SJCRH30 (cell line): ENCODE results near the gene SLC10A1. TPM values are rescaled to one million over a fixed set of nuclear protein-coding genes. Genes with fewer than 3 reads are reported as not detected.

Experiments
- DNase-seq, 2 experiments: peaks; one replicate each; pipeline ENCODE4 v3.0.0-alpha.2; 2015 to 2020
- H3K27ac ChIP-seq: fragments of 250-450 bp; sonication (Bioruptor Pico); 2 replicates; pipeline ENCODE4 v1.5.1; 2020; ENCODE audit warnings: mild to moderate bottlenecking, moderate library complexity
- H3K27me3 ChIP-seq: fragments of 250-450 bp; sonication (Bioruptor Pico); 2 replicates; pipeline ENCODE4 v1.5.1; 2020; ENCODE audit warnings: mild to moderate bottlenecking, moderate library complexity
- H3K36me3 ChIP-seq: fragments of 250-450 bp; sonication (Bioruptor Pico); 2 replicates; pipeline ENCODE4 v1.5.1; 2020; ENCODE audit warnings: mild to moderate bottlenecking, moderate library complexity
- H3K4me1 ChIP-seq: fragments of 250-450 bp; sonication (Bioruptor Pico); 2 replicates; pipeline ENCODE4 v1.5.1; 2020; ENCODE audit warnings: mild to moderate bottlenecking, moderate library complexity
- H3K4me3 ChIP-seq: fragments of 250-450 bp; sonication (Bioruptor Pico); 2 replicates; pipeline ENCODE4 v1.5.1; 2020; ENCODE audit warnings: mild to moderate bottlenecking, moderate library complexity
- H3K9me3 ChIP-seq: fragments of 250-450 bp; sonication (Bioruptor Pico); replicated peaks from 2 replicates; pipeline ENCODE4 v1.5.1; 2020; ENCODE audit warnings: mild to moderate bottlenecking, moderate library complexity
- total RNA-seq: library from RNA; depleted of rRNA; stranded (reverse); fragments of >200 nt; shearing (Covaris generic); gene quantifications from 2 replicates; pipeline ENCODE4 v1.2.3, GENCODE V29; 2014; rRNA removed

The SLC10A1 gene
- total RNA-seq = not detected in 2 replicates

DNA sequence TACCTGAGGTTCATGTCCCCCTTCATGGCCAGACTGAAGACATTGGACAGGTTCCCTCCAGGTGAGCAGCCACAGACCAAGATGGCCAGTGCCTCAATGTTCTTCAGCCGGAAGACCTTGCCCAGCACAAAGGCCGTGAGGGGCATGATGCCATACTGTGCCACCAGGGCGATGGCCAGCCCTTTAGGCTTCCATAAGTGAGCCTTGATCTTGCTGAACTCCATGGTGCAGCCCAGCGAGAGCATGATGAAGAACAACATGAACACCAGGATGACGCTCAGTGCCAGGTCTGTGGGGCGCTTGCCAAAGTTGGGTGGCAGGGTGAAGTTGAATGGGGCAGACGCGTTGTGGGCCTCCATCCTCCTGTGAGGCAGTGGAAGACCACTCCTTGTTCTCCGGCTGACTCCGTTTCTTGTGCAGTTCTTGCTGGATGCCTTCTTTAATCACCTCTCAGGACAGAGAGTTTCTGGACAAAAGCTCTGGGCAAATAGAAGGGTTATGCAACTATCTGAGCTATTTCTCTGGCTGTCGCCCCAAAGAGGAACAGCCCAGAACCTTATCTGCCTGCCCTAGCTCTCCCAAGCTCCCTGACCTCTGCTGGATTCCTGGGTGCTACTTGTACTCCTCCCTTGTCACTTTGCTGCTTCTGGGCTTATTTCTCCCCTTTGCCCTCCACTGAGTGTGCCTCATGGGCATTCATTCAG, at the start of gene SLC10A1:
SLC10A1 (minus strand) TSS at position 445 of the 704 bp plus-strand sequence; CDS start at position 359, 86 bp downstream.
- Histone ChIP-seq H3K27me3 (no peaks in the 10 kb centered on the region), H3K4me1 (no peaks in the 10 kb centered on the region), H3K36me3 (no peaks in the 10 kb centered on the region), H3K9me3 (no peaks in the 10 kb centered on the region), H3K4me3 (no peak within 1 kb of the TSS), H3K27ac (no peak within 1 kb of the TSS)
- no peak for DNase-seq

DNA sequence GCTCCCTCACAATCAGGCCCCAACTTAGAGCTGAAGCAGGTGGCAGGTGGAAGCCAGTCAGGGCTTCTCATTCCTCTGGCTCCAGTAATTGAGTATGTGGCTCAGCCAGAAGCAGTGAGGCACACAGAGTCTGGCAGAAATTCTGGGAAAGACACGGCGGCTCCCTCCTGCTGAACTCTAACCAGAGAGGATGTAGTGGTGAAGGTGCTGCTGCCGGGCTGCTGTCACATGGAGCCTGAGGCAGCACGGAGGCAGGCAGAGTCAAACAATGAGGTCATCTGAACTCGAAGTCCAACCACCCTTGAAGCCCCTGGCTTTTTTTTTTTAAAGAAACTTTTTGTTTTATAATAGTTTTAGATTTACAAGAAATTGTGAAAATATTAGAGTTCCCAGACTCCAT, 48.7 kb upstream of the SLC10A1 start:
- Histone ChIP-seq H3K27me3 (no peaks in the 10 kb centered on the region), H3K4me1 (peaks cover 12% of the 10 kb centered on the region), H3K4me3 (no peak overlapping the region), H3K9me3 (no peaks in the 10 kb centered on the region), H3K36me3 (no peaks in the 10 kb centered on the region), H3K27ac (no peak overlapping the region)
- peak in 1 of 2 experiments; percentile 32 for DNase-seq

GRCh38 chr14:69845050-69845581, 48.1 kb upstream of the SLC10A1 start:
- Histone ChIP-seq H3K27ac (no peak overlapping the region), H3K4me3 (no peak overlapping the region), H3K27me3 (no peaks in the 10 kb centered on the region), H3K4me1 (peaks cover 11% of the 10 kb centered on the region), H3K9me3 (no peaks in the 10 kb centered on the region), H3K36me3 (no peaks in the 10 kb centered on the region)
- no peak for DNase-seq

DNA sequence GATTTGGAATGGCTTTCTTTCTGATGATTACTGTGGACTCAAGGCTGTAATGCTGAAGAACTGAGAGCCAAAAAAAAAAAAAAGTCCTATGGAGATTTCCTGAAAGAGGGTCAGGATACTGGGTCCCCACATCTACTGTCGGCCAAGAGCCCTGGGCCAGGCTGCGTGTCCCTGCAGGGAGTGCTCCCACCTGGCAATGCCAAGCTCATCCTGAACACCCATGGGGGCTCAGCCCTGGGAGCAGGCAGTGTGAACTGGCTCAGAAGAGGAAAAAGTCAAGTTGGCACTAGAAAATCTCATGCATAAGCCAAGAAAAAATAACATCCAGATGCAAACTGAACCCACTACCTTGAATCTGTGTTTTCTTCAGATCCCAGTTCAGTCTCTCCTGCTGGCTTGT, 47.1 kb upstream of the SLC10A1 start:
- Histone ChIP-seq H3K27ac (no peak overlapping the region), H3K9me3 (no peaks in the 10 kb centered on the region), H3K27me3 (no peaks in the 10 kb centered on the region), H3K4me3 (no peak overlapping the region), H3K36me3 (no peaks in the 10 kb centered on the region), H3K4me1 (peaks cover 5% of the 10 kb centered on the region)
- DNase-seq = no peak

DNA sequence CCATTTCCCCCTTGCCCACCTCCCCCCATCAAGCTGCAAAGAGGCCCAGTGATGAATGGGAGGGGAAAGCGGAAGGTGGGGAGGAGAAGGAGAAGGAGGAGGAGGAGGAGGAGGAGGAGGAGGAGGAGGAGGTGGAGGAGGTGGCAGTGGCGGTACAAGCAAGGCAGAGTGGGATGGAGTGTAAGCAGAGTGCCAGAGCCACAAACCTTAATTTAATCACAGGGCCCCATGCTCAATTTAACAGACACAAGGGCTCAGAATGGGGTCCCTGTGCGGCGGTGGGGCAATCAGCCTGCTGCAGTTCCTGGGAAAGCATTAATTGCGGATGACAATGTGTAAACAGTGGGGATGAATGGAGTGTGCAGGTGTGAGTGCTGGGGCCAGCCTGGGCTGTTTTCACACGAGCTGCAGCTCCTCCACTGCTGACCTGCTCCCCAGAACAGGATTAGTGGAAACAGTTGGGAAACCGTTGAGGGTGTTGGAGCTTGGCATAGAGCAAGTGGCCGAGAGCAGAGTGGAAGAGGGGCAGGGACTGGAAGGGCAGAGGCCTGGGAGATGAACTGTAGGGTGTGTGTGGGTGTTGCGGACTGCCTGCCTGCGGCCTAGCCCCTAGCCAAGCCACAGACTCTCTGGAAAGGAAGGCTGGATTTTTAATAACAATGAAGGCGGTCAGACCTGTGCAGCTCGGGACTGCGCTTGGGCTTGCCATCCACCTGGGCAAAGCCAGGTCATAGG, 45.8 kb upstream of the SLC10A1 start:
- Histone ChIP-seq H3K4me3 (no peak overlapping the region), H3K27me3 (no peaks in the 10 kb centered on the region), H3K27ac (peak overlapping the region; percentile 38; the same call in 1 of the 2 replicates), H3K4me1 (no peaks in the 10 kb centered on the region; the same call in 1 of the 2 replicates), H3K36me3 (no peaks in the 10 kb centered on the region), H3K9me3 (no peaks in the 10 kb centered on the region)
- peak; percentile 11 to 46 for DNase-seq

DNA sequence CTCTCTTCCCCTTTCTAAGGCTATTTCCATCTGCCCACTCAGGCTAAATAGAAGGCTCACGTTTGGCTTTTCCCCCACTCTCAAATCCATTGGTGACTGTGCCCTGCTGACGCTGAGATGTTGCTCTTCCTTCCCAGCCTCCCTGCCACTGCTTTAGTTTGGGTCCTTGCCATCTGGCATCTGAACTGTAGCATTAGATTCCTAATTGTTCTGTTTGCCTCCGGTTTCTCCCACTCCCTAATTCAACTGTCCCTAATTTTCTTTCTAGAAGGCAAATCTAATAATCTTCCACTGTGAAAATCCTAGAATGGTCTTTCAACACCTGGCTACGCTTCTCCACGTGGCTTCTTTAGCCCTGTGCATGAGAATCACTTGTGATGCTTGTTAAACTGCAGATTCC, 44.6 kb upstream of the SLC10A1 start:
- no peaks in the 10 kb centered on the region for H3K9me3 ChIP-seq
- H3K4me3 ChIP-seq = no peak overlapping the region
- peak in 1 of 2 experiments; percentile 49 for DNase-seq
- H3K27me3 ChIP-seq = no peaks in the 10 kb centered on the region
- no peaks in the 10 kb centered on the region; the same call in 1 of the 2 replicates for H3K4me1 ChIP-seq
- peak overlapping the region; percentile 15; the same call in 1 of the 2 replicates for H3K27ac ChIP-seq
- H3K36me3 ChIP-seq = no peaks in the 10 kb centered on the region

DNA sequence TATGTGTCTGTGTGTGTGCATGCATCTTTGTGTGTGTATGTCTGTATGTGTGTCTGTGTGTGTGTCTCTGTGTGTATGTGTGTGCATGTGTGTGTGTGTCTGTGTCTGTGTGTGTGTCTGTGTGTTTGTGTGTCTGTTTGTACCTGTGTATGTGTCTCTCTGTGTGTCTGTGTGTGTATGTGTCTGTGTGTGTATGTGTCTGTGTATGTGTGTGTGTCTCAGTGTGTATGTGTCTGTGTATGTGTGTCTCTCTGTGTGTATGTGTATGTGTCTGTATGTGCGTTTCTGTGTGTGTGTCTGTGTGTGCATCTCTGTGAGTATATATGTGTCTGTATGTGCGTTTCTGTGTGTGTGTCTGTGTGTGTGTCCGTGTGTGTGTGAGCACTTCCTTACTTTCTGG, 42.6 kb upstream of the SLC10A1 start:
- H3K4me1 ChIP-seq = no peaks in the 10 kb centered on the region; the same call in 1 of the 2 replicates
- H3K27ac ChIP-seq = no peak overlapping the region
- H3K27me3 ChIP-seq = no peaks in the 10 kb centered on the region
- H3K36me3 ChIP-seq = no peaks in the 10 kb centered on the region
- H3K4me3 ChIP-seq = no peak overlapping the region
- DNase-seq = no peak
- no peaks in the 10 kb centered on the region for H3K9me3 ChIP-seq

- H3K4me1 ChIP-seq = no peaks in the 10 kb centered on the region; the same call in 1 of the 2 replicates
- DNase-seq = no peak
- no peaks in the 10 kb centered on the region for H3K27me3 ChIP-seq
- H3K4me3 ChIP-seq = no peak overlapping the region
- no peaks in the 10 kb centered on the region for H3K36me3 ChIP-seq
- no peaks in the 10 kb centered on the region for H3K9me3 ChIP-seq
- H3K27ac ChIP-seq = no peak overlapping the region
These were observed 41.9 kb upstream of the SLC10A1 start for GRCh38 chr14:69838881-69839416.

DNA sequence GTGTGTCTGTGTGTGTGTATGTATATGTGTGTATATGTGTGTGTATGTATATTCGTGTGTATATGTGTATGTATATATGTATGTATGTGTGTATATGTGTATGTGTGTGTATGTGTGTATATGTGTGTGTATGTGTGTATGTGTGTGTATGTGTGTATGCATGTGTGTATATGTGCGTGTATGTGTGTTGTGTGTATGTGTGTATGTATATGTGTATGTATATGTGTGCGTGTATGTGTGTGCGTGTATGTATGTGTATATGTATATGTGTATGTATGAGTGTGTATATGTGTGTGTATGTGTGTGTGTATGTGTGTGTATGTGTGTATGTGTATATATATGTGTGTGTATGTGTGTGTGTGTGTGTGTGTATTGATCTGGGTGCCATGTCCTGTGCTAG, 31.8 kb upstream of the SLC10A1 start:
- Histone ChIP-seq H3K9me3 (no peaks in the 10 kb centered on the region), H3K27me3 (no peaks in the 10 kb centered on the region), H3K4me1 (no peaks in the 10 kb centered on the region), H3K27ac (no peak overlapping the region), H3K36me3 (no peaks in the 10 kb centered on the region), H3K4me3 (no peak overlapping the region)
- no peak for DNase-seq

GRCh38 chr14:69828354-69828753, 31.3 kb upstream of the SLC10A1 start:
- Histone ChIP-seq H3K4me1 (no peaks in the 10 kb centered on the region), H3K27ac (no peak overlapping the region), H3K36me3 (no peaks in the 10 kb centered on the region), H3K27me3 (no peaks in the 10 kb centered on the region), H3K9me3 (no peaks in the 10 kb centered on the region), H3K4me3 (no peak overlapping the region)
- DNase-seq = no peak

GRCh38 chr14:69827560-69827959, 30.5 kb upstream of the SLC10A1 start:
- no peaks in the 10 kb centered on the region for H3K4me1 ChIP-seq
- H3K27ac ChIP-seq = no peak overlapping the region
- no peaks in the 10 kb centered on the region for H3K27me3 ChIP-seq
- H3K4me3 ChIP-seq = no peak overlapping the region
- H3K9me3 ChIP-seq = no peaks in the 10 kb centered on the region
- no peak for DNase-seq
- no peaks in the 10 kb centered on the region for H3K36me3 ChIP-seq

DNA sequence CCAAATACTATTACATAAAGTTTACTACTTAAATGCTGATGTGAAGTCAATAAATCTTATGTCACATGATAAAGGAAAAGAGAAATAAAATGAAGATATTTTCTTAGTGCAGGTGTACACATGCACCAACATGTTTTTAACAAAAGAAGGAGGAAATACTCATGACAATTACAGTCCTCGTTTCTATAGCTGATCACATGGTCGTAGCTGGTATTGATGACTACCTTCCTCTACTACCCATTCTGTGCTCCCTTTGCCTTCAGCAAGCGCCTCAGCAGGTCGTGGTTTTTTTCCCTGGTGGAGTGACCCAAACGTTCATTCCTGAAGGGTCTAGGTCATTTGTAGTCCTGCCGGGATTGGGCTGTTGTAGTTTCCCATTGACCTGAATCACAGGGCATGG, 25.4 kb upstream of the SLC10A1 start:
- Histone ChIP-seq H3K27ac (no peak overlapping the region), H3K36me3 (no peaks in the 10 kb centered on the region), H3K9me3 (no peaks in the 10 kb centered on the region), H3K27me3 (no peaks in the 10 kb centered on the region), H3K4me1 (peaks cover 4% of the 10 kb centered on the region; the same call in 1 of the 2 replicates), H3K4me3 (no peak overlapping the region)
- DNase-seq = no peak

DNA sequence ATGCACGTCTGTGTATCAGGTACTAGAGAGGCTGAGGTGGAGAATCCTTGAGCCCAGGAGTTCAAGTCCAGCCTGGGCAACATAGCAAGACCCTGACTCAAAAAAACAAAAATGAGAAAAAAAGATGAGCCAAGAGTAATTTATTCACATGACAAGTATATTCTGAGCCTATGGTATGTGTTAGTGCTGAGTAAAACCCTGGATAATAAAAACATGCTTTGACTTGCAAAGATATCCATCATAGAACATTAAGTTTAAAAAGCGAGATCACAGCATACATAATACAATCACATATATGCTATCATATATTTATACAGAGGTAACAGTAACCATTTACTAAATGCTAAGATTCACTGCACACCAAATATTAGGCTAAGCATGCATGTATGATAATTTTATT, 23.9 kb upstream of the SLC10A1 start:
- H3K9me3 ChIP-seq = no peaks in the 10 kb centered on the region

DNA sequence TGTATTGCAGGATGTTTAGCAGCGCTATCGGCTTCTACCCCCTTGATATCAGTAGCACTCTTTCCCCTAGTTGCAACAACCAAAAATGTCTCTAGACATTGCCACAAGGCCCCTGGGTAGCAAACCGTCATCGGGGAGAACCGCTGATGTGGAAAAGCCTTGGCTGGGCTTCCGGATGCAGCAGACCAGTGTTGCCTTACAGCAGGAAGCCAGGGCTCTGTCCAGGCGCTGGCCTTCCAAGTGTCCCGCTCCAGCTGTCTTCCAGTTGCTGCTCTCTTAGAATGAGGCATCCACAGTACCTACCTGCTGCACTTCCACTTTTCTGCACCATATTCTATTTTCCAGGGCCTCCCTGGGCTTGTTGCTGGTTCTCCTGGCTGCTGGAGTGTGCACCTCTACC, 22.6 kb upstream of the SLC10A1 start:
- H3K27ac ChIP-seq = no peak overlapping the region

More for the DNA sequence above, 23.9 kb upstream of the SLC10A1 start:
- no peak for DNase-seq
- Histone ChIP-seq H3K4me1 (peaks cover 4% of the 10 kb centered on the region; the same call in 1 of the 2 replicates), H3K27me3 (no peaks in the 10 kb centered on the region), H3K27ac (no peak overlapping the region), H3K4me3 (no peak overlapping the region), H3K36me3 (no peaks in the 10 kb centered on the region)

GRCh38 chr14:69818758-69819191, 21.7 kb upstream of the SLC10A1 start:
- Histone ChIP-seq H3K4me3 (no peak overlapping the region), H3K27ac (no peak overlapping the region), H3K36me3 (no peaks in the 10 kb centered on the region), H3K4me1 (peaks cover 4% of the 10 kb centered on the region; the same call in 1 of the 2 replicates), H3K9me3 (no peaks in the 10 kb centered on the region), H3K27me3 (no peaks in the 10 kb centered on the region)
- peak; percentile 61 to 86 for DNase-seq

More for the DNA sequence above, 22.6 kb upstream of the SLC10A1 start:
- Histone ChIP-seq H3K27me3 (no peaks in the 10 kb centered on the region), H3K4me3 (no peak overlapping the region), H3K36me3 (no peaks in the 10 kb centered on the region), H3K4me1 (peaks cover 4% of the 10 kb centered on the region; the same call in 1 of the 2 replicates), H3K9me3 (no peaks in the 10 kb centered on the region)
- DNase-seq = peak; percentile 32 to 62
